Endodermal cell (in vitro differentiated cells): ENCODE data around the gene LELP1. TPM values are rescaled to one million over a fixed set of nuclear protein-coding genes. Genes with fewer than 3 reads are reported as not detected.

ENCODE experiments used
- DNase-seq: peaks from one replicate; pipeline ENCODE4 v3.0.0-alpha.2; 2017
- H3K27ac ChIP-seq: 2 replicates; pipeline ENCODE4 v1.5.1; 2013; ENCODE audit warnings: mild to moderate bottlenecking, low read depth, low read length, moderate library complexity
- H3K27me3 ChIP-seq: 2 replicates; pipeline ENCODE4 v1.6.1; 2013; ENCODE audit warnings: mild to moderate bottlenecking, low read length, moderate library complexity; ENCODE audit not compliant: insufficient read depth, control insufficient read depth, poor library complexity, severe bottlenecking
- H3K36me3 ChIP-seq: 2 replicates; pipeline ENCODE4 v1.7.0; 2013; ENCODE audit warnings: mild to moderate bottlenecking, low read length, moderate library complexity; ENCODE audit not compliant: control insufficient read depth, insufficient read depth
- H3K4me1 ChIP-seq: one replicate; pipeline ENCODE4 v1.7.0; 2013; ENCODE audit warnings: low read length; ENCODE audit not compliant: control insufficient read depth, insufficient read depth
- H3K4me3 ChIP-seq: 2 replicates; pipeline ENCODE4 v1.5.1; 2013; ENCODE audit warnings: mild to moderate bottlenecking, low read length, moderate library complexity
- H3K9ac ChIP-seq: 2 replicates; pipeline ENCODE4 v1.6.1; 2013; ENCODE audit warnings: mild to moderate bottlenecking, low read length, moderate library complexity; ENCODE audit not compliant: poor library complexity, severe bottlenecking; ENCODE audit errors: extremely low read depth
- H3K9me3 ChIP-seq: 2 replicates; pipeline ENCODE4 v1.6.1; 2013; ENCODE audit warnings: mild to moderate bottlenecking, low read length, moderate library complexity; ENCODE audit not compliant: control insufficient read depth
- H3K27ac Mint-ChIP-seq: 2 replicates; pipeline ENCODE4 v1.8.0; 2020; ENCODE audit warnings: mixed read lengths
- H3K27me3 Mint-ChIP-seq: 2 replicates; pipeline ENCODE4 v1.8.0; 2021; ENCODE audit warnings: mild to moderate bottlenecking, mixed read lengths; ENCODE audit not compliant: insufficient read depth
- H3K36me3 Mint-ChIP-seq: 2 replicates; pipeline ENCODE4 v1.8.0; 2020; ENCODE audit warnings: low read depth, mixed read lengths
- H3K4me1 Mint-ChIP-seq: 2 replicates; pipeline ENCODE4 v1.8.0; 2020; ENCODE audit warnings: mixed read lengths
- H3K4me3 Mint-ChIP-seq: 2 replicates; pipeline ENCODE4 v1.8.0; 2020; ENCODE audit warnings: mild to moderate bottlenecking, moderate library complexity, mixed read lengths
- H3K9me3 Mint-ChIP-seq: 2 replicates; pipeline ENCODE4 v1.8.0; 2020; ENCODE audit warnings: mild to moderate bottlenecking, mixed read lengths
- WGBS, 2 experiments: methylation state at CpG; one replicate each; pipeline versions ENCODE4 v1.1.5 to v1.1.7; 2013; ENCODE audit warnings: missing lambda C conversion rate in 2 of 2, mixed read lengths in 1 of 2; ENCODE audit not compliant: insufficient coverage in 1 of 2, insufficient read length in 1 of 2; 5-methylcytosine and 5-hydroxymethylcytosine counted together
- total RNA-seq, 2 donors: library from RNA; stranded (reverse); fragmentation: NEBNext Ultra II Directional in 1 of 2; extraction: Animal tissue kit (Norgen Biotek cat#: 25700) in 1 of 2; gene quantifications; 2 replicates in 1 of 2; 3 replicates in 1 of 2; pipeline ENCODE4 v1.2.1, GENCODE V29; 2021
- TF ChIP-seq, protein P1 (sequence below): fragments of 200-600 bp; sonication (generic); conservative IDR thresholded peaks from 2 replicates; pipeline ENCODE4 v1.5.0; 2021; ENCODE audit warnings: antibody characterized with exemption, mild to moderate bottlenecking

The LELP1 gene
- total RNA-seq, 2 donors from 2014 or later = not detected

DNA sequence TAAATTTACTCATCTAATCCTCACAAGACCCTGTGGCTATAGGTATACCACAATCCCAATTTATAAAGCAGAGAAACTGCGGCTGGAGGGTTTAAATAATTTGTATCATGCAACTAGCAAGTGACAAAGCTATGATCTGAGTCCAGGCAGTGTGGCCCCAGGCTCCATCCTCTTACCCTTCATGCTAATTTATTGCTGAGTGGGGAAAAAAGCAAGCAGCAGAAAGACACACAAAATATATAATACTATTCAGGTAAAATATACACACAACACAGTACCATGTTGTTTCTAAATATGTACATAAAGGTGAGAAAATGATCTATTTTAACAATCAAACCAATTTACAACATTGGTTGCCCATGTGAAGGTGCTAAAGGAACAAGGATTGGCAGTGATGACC lies 38.9 kb downstream of the LELP1 start:
- no peaks in the 10 kb centered on the region for H3K36me3 ChIP-seq
- H3K4me1 Mint-ChIP-seq = no peaks in the 10 kb centered on the region
- no peak overlapping the region for H3K4me3 ChIP-seq
- H3K27ac ChIP-seq = no peak overlapping the region
- no peaks in the 10 kb centered on the region for H3K36me3 Mint-ChIP-seq
- H3K4me1 ChIP-seq = no peaks in the 10 kb centered on the region
- H3K27ac Mint-ChIP-seq = no peak overlapping the region
- H3K4me3 Mint-ChIP-seq = no peak overlapping the region
- 100% methylated on average over 1 of the region's 1 CpG; no CpG with 5 or more reads in 1 of the 2 experiments for WGBS, 2 experiments
- DNase-seq = no peak
- H3K27me3 Mint-ChIP-seq = peaks cover 10% of the 10 kb centered on the region
- no peaks in the 10 kb centered on the region for H3K9me3 Mint-ChIP-seq
- no peaks in the 10 kb centered on the region for H3K27me3 ChIP-seq
- TF ChIP-seq, protein P1, sequence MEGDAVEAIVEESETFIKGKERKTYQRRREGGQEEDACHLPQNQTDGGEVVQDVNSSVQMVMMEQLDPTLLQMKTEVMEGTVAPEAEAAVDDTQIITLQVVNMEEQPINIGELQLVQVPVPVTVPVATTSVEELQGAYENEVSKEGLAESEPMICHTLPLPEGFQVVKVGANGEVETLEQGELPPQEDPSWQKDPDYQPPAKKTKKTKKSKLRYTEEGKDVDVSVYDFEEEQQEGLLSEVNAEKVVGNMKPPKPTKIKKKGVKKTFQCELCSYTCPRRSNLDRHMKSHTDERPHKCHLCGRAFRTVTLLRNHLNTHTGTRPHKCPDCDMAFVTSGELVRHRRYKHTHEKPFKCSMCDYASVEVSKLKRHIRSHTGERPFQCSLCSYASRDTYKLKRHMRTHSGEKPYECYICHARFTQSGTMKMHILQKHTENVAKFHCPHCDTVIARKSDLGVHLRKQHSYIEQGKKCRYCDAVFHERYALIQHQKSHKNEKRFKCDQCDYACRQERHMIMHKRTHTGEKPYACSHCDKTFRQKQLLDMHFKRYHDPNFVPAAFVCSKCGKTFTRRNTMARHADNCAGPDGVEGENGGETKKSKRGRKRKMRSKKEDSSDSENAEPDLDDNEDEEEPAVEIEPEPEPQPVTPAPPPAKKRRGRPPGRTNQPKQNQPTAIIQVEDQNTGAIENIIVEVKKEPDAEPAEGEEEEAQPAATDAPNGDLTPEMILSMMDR = no peak
- no peak overlapping the region for H3K9ac ChIP-seq
- no peaks in the 10 kb centered on the region for H3K9me3 ChIP-seq

DNA sequence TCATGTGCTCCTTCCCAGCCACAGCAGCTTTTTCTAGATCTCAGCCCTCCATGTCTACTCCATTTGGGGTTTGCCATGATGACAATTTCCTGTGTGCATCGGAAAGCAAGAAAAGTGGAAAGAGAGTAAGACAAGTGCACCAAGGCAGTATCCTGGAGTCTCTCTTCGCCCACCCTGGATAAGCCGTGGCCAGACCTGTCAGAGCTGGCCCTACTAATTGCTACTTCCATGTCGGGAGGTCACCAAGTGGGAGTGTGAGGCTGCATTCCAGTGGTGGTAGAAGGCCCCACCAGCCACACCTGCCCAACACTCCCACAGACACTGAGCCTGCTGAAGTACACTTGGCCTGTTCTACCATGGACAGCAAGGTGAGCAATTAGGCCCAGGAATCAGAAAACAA lies 42.2 kb downstream of the LELP1 start:
- Mint-ChIP-seq H3K36me3 (no peaks in the 10 kb centered on the region), H3K27me3 (peaks cover 17% of the 10 kb centered on the region), H3K4me3 (no peak overlapping the region), H3K9me3 (no peaks in the 10 kb centered on the region), H3K4me1 (no peaks in the 10 kb centered on the region), H3K27ac (no peak overlapping the region)
- Histone ChIP-seq H3K27me3 (no peaks in the 10 kb centered on the region), H3K9me3 (no peaks in the 10 kb centered on the region), H3K36me3 (no peaks in the 10 kb centered on the region), H3K4me3 (no peak overlapping the region), H3K4me1 (no peaks in the 10 kb centered on the region), H3K9ac (no peak overlapping the region), H3K27ac (no peak overlapping the region)
- TF ChIP-seq, protein P1 = no peak
- DNase-seq = no peak
- WGBS, 2 experiments = 81 to 97% methylated on average over 3 to 4 of the region's 4 CpGs

DNA sequence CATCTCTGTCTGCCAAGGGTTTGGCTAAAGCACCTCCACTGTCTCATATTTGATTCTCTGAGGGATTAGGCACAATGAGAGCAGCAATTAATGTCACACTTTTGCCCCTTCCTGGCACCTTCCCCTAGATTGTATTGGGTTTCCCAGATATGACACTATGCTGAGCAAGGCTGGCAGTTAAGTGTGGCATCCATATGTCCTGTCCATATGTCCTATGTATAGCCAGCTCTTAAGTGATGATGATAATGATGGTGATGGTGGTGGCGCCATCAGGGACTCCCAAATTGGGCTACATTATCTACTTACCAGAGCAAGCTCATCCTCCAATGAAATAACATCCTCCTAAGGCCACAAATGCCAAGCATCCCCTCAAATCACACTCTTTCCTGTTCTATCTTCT lies 42.8 kb downstream of the LELP1 start:
- peaks cover 17% of the 10 kb centered on the region for H3K27me3 Mint-ChIP-seq
- no peaks in the 10 kb centered on the region for H3K36me3 Mint-ChIP-seq
- no peaks in the 10 kb centered on the region for H3K27me3 ChIP-seq
- no peak overlapping the region for H3K4me3 Mint-ChIP-seq
- H3K27ac Mint-ChIP-seq = no peak overlapping the region
- no peaks in the 10 kb centered on the region for H3K4me1 ChIP-seq
- H3K9me3 ChIP-seq = no peaks in the 10 kb centered on the region
- H3K36me3 ChIP-seq = no peaks in the 10 kb centered on the region
- H3K27ac ChIP-seq = no peak overlapping the region
- H3K4me1 Mint-ChIP-seq = no peaks in the 10 kb centered on the region
- no peaks in the 10 kb centered on the region for H3K9me3 Mint-ChIP-seq
- no peak overlapping the region for H3K4me3 ChIP-seq
- H3K9ac ChIP-seq = no peak overlapping the region
- TF ChIP-seq, protein P1 = no peak
- WGBS, 2 experiments = 40% methylated on average over 1 of the region's 1 CpG; no CpG with 5 or more reads in 1 of the 2 experiments
- DNase-seq = no peak
